ENCODE results near the gene MBLAC1.
A peak's percentile ranks its signal among the peaks of the same experiment; 100 is the strongest.
"Not testable (repeated sequence)": the region's sequence is repeated elsewhere in the genome, so short reads cannot be mapped to it uniquely, and the experiment has no call there.

MBLAC1 gene

GRCh38 chr7:100124301-100125230 is 2.2 kb upstream of the MBLAC1 start:
- DNase-seq: no peak

DNA sequence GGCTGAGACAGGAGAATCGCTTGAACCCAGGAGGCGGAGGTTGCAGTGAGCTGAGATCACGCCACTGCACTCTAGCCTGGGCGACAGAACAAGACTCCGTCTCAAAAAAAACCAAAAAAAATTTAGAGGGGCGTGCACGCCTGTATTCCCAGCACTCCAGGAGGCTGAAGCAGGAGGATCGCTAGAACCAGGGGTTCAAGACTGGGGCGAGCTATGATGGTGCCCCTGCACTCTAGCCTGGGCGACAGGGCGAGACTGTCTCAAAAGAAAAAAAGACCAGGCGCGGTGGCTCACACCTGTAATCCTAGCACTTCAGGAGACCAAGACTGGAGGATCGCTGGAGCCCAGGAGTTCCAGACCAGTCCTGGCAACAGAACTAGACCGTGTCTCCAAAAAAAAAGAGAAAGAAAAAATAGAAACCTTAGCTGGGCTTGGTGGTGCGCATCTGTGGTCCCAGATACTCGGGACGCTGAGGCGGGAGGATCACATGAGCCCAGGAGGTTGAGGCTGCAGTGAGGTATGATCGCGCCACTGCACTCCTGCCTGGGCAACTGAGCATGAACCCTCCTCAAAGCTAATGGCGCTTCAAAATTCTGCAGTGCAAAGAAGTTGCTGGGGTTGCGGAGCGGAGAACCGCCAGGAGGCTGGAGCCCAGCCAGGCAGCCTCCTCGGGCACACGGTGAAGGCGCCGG is 382 bp upstream of the MBLAC1 start:
- DNase-seq: no peak

GRCh38 chr7:100127866-100128636 is 1.3 kb downstream of the MBLAC1 start:
- DNase-seq: no peak

DNA sequence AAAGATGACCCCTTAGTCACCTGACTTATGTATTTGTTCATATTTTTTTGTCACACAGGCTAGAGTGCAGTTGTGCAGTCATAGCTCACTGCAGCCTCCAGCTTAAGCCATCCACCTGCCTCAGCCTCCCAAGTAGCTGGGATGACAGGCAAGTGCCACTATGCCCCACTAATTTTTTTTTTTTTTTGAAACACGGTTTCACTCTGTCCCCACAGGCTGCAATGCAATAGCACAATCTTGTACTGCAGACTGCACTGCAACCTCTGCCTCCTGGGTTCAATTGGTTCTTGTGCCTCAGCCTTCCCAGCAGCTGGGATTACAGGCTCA is 1.8 kb downstream of the MBLAC1 start:
- no peak for DNase-seq

DNA sequence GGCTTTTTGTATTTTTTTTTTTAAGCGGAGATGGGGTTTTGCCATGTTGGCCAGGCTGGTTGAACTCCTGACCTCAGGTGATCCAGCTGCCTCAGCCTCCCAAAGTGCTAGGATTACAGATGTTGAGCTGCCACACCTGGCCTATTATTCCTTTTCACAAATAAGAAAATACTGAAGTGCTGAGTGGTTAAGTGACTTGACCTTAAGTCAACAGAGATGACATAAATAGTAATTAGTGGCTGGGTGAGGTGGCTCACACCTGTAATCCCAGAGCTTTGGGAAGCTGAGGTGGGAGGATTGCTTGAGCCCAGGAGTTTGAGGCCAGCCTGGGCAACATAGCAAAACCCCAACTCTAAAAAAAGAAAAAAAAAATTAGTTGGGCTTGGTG is 3.4 kb downstream of the MBLAC1 start:
- DNase-seq: not testable (repeated sequence)

GRCh38 chr7:100130608-100131453 is 4.1 kb downstream of the MBLAC1 start:
- DNase-seq: no peak

DNA sequence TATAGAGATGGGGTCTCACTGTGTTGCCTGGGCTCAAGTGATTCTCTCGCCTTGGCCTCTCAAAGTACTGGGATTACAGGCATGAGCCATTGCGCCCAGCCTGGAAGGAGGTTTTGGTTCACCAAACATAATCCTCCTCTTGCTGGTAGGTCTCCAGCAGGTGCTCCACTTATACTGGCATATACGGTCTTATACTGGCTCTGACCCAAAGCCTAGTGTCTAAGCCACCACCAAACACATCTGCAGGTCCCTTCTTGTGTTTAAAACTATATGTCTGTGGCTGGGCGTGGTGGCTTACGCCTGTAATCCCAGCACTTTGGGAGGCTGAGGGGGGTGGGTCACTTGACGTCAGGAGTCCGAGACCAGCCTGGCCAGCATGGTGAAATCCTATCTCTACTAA is 5.4 kb downstream of the MBLAC1 start:
- DNase-seq: no peak

DNA sequence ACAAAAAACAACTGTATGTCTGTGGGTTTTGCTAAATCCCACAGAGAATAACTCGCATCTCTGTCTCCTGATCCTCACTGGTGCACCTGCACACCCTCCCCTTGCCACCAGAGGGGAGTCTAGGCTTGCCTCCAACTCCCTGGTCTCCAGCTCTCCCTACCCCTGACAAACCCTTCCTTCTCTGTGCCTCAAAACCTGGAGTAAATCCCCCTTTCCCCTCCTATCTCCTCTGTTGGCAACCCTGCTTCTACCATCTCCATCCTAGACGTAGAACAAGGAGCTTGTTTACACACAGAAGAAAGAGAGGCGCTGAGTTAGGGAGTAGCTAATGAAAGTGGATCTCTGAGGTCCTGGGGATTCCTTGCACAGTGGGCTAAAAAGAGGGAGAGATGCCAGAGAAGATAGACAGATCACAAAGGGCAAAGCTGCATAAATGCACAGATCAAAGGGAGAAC is 6.0 kb downstream of the MBLAC1 start:
- peak; percentile 16 for DNase-seq

GRCh38 chr7:100137851-100138760 is 11.3 kb downstream of the MBLAC1 start:
- no peak for DNase-seq

- no peak for DNase-seq
These were observed 14.8 kb downstream of the MBLAC1 start for GRCh38 chr7:100141555-100141949.

GRCh38 chr7:100142461-100142860 is 15.7 kb downstream of the MBLAC1 start:
- no peak for DNase-seq

DNA sequence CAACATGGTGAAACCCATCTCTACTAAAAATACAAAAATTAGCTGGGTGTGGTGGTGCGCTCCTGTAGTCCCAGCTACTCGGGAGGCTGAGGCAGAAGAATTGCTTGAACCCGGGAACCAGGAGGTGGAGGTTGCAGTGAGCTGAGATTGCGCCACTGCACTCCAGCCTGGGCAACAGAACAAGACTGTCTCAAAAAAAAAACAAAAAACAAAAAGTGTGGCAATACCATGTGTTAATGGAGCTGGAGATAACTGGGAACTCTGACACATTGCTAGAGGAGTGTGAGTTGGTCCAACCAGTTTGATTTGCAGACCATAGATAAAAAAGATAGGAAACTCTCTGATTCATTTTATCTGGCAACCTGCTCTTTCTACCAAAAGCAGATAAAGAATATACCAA is 19.6 kb downstream of the MBLAC1 start:
- DNase-seq: not testable (repeated sequence)

- no peak for DNase-seq
These were observed 20.5 kb downstream of the MBLAC1 start for GRCh38 chr7:100147278-100147677.

- no peak for DNase-seq
These were observed 21.4 kb downstream of the MBLAC1 start for GRCh38 chr7:100148225-100148558.

DNA sequence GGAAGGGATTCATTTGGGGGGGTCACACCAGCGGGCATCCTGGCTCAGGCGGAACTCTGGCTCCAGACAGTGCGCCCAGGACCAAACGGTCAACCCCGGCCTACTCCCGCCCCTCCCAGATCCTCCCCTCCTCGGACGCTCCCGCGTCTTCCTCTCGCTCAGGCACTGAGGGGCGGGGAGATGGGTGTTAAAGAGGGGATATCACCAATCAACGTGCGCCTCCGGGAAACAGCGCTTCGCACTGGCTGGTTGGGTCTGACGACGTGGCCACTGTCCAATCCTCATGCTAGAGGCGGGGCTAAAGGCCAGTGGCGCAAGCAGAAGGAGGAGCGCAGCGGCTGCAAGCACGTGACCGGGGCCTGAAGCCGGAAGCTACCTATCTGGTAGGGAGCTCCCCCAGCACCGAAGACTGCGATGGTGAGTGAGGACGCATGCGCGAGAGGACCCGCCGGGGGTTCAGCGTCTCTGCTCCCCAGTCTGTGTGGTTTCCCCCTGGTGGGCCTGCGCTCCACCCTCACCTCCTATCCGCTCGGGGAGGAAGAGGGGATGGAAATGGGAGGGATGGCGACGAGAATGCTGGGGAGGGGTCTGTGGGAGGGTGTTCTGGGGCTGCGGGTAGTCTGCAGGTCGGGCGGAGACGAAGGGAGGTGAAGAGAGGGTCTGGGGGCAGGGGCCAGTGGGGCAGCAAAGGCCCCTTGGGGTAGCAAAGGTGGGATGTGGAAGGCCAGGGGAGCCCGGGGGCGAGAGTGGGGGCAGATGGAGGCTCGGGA is 22.0 kb downstream of the MBLAC1 start, which contains the start of gene LAMTOR4:
LAMTOR4 (plus strand) TSS at position 360 of the 770 bp plus-strand sequence; CDS start at position 415, 55 bp downstream.
- DNase-seq: peak; percentile 97

- DNase-seq: no peak
These were observed 25.6 kb downstream of the MBLAC1 start for GRCh38 chr7:100152404-100152803.

GRCh38 chr7:100152937-100153666 is 26.3 kb downstream of the MBLAC1 start:
- no peak for DNase-seq

- no peak for DNase-seq
These were observed 27.2 kb downstream of the MBLAC1 start for GRCh38 chr7:100153708-100154535.
